IMR-90 (cell line): ENCODE measurements around the gene CEP72. TPM values are rescaled to one million over a fixed set of nuclear protein-coding genes. Genes with fewer than 3 reads are reported as not detected.

ENCODE experiments used
- ATAC-seq: fragments of 200-7000 bp; cut with Tn5 transposase; 2 replicates; pipeline ENCODE4 v1.9.1; 2020; ENCODE audit warnings: low read depth, mild to moderate bottlenecking, moderate library complexity
- BruUV-seq: library from RNA; stranded (reverse); fragments of 400-500 nt; replicated peaks from 2 replicates; lab custom pipeline; 2021; lab: Mats Ljungman, UMichigan
- CTCF ChIA-PET: fragments of 300-600 bp; formaldehyde crosslinking; extraction: SDS; loops from one replicate; lab custom pipeline; 2021; ENCODE audit warnings: antibody characterized with exemption; lab: Yijun Ruan, JAX
- POLR2A ChIA-PET: fragments of 300-600 bp; sonication (Branson Sonifier 250); formaldehyde crosslinking; loops from one replicate; lab custom pipeline; 2022; ENCODE audit warnings: antibody characterized with exemption; ENCODE audit not compliant: unreplicated experiment; lab: Charles Lee
- DNase-seq: peaks from one replicate; pipeline ENCODE4 v3.0.0; 2013
- H2AFZ ChIP-seq: replicated peaks from 2 replicates; pipeline ENCODE3; 2013; ENCODE audit warnings: low read length, mild to moderate bottlenecking; ENCODE audit not compliant: poor library complexity
- H2AK5ac ChIP-seq: 2 replicates; pipeline ENCODE4 v1.6.1; 2013; ENCODE audit warnings: low read depth, low read length, inconsistent platforms
- H2AK9ac ChIP-seq: replicated peaks from 2 replicates; pipeline ENCODE3; 2013; ENCODE audit warnings: mild to moderate bottlenecking, low read depth, low read length, moderate library complexity; ENCODE audit not compliant: poor library complexity
- H2BK120ac ChIP-seq: 2 replicates; pipeline ENCODE4 v1.6.1; 2013; ENCODE audit warnings: low read depth, low read length, inconsistent platforms
- H2BK15ac ChIP-seq: 3 replicates; pipeline ENCODE4 v1.6.1; 2013; ENCODE audit warnings: low read depth, low read length, inconsistent platforms
- H2BK20ac ChIP-seq: 2 replicates; pipeline ENCODE4 v1.6.1; 2013; ENCODE audit warnings: low read depth, mild to moderate bottlenecking, inconsistent platforms, low read length, moderate library complexity
- H2BK5ac ChIP-seq: 2 replicates; pipeline ENCODE4 v1.6.1; 2013; ENCODE audit warnings: mild to moderate bottlenecking, low read depth, low read length, inconsistent platforms; ENCODE audit not compliant: poor library complexity, severe bottlenecking
- H3K14ac ChIP-seq: replicated peaks from 2 replicates; pipeline ENCODE4 v1.6.1; 2013; ENCODE audit warnings: low read depth, low read length, inconsistent platforms
- H3K18ac ChIP-seq: 2 replicates; pipeline ENCODE4 v1.6.1; 2013; ENCODE audit warnings: low read depth, low read length, control low read depth
- H3K23ac ChIP-seq: 2 replicates; pipeline ENCODE4 v1.6.1; 2013; ENCODE audit warnings: low read depth, low read length, inconsistent platforms
- H3K27ac ChIP-seq: 2 replicates; pipeline ENCODE4 v1.5.1; 2013; ENCODE audit warnings: mild to moderate bottlenecking, control low read depth, low read length; ENCODE audit not compliant: insufficient read depth
- H3K27me3 ChIP-seq: 2 replicates; pipeline ENCODE4 v1.6.1; 2013; ENCODE audit warnings: low read length; ENCODE audit not compliant: control insufficient read depth, insufficient read depth
- H3K36me3 ChIP-seq: 2 replicates; pipeline ENCODE4 v1.6.1; 2013; ENCODE audit warnings: low read length, mixed read lengths; ENCODE audit not compliant: control insufficient read depth, insufficient read depth
- H3K4ac ChIP-seq: 2 replicates; pipeline ENCODE4 v1.6.1; 2013; ENCODE audit warnings: low read depth, low read length, inconsistent platforms
- H3K4me1 ChIP-seq: 2 replicates; pipeline ENCODE4 v1.6.1; 2013; ENCODE audit warnings: low read length, mixed read lengths; ENCODE audit not compliant: control insufficient read depth, insufficient read depth
- H3K4me2 ChIP-seq: 2 replicates; pipeline ENCODE4 v1.6.1; 2013; ENCODE audit warnings: low read depth, mild to moderate bottlenecking, control low read depth, low read length, moderate library complexity
- H3K4me3 ChIP-seq: 2 replicates; pipeline ENCODE4 v1.5.1; 2013; ENCODE audit warnings: low read depth, mild to moderate bottlenecking, control low read depth, low read length, moderate library complexity; ENCODE audit not compliant: insufficient read depth
- H3K56ac ChIP-seq: 2 replicates; pipeline ENCODE4 v1.6.1; 2013; ENCODE audit warnings: low read length, inconsistent platforms; ENCODE audit not compliant: insufficient read depth; ENCODE audit errors: extremely low read depth
- H3K79me1 ChIP-seq, 2 experiments: 2 replicates each; pipeline ENCODE4 v1.6.1; 2013; ENCODE audit warnings: low read length in 2 of 2, inconsistent platforms in 1 of 2, low read depth in 1 of 2
- H3K9ac ChIP-seq: 2 replicates; pipeline ENCODE4 v1.6.1; 2013; ENCODE audit warnings: low read depth, low read length, control low read depth
- H3K9me1 ChIP-seq: 2 replicates; pipeline ENCODE4 v1.6.1; 2013; ENCODE audit warnings: low read length, inconsistent platforms; ENCODE audit not compliant: insufficient read depth
- H3K9me3 ChIP-seq: 2 replicates; pipeline ENCODE4 v1.6.1; 2013; ENCODE audit warnings: low read length; ENCODE audit not compliant: control insufficient read depth, insufficient read depth
- H4K20me1 ChIP-seq: 2 replicates; pipeline ENCODE4 v1.6.1; 2013; ENCODE audit warnings: low read length, inconsistent platforms; ENCODE audit not compliant: insufficient read depth
- H4K5ac ChIP-seq: 2 replicates; pipeline ENCODE4 v1.6.1; 2013; ENCODE audit warnings: mild to moderate bottlenecking, low read depth, low read length, control low read depth
- H4K8ac ChIP-seq, 2 experiments: 2 replicates each; pipeline ENCODE4 v1.6.1; 2013; ENCODE audit warnings: low read depth in 2 of 2, low read length in 2 of 2, control low read depth in 1 of 2, inconsistent platforms in 1 of 2
- H4K91ac ChIP-seq: 2 replicates; pipeline ENCODE4 v1.6.1; 2013; ENCODE audit warnings: low read depth, low read length, inconsistent platforms; ENCODE audit not compliant: insufficient read depth
- CHD1 ChIP-seq: IDR thresholded peaks from 2 replicates; pipeline ENCODE4 v1.6.1; 2012; ENCODE audit warnings: low read depth, low read length, improper control_type of control experiment
- MAZ ChIP-seq: IDR thresholded peaks from 2 replicates; pipeline ENCODE4 v1.6.1; 2012; ENCODE audit warnings: low read depth, mild to moderate bottlenecking, low read length, improper control_type of control experiment, moderate library complexity, borderline replicate concordance
- POLR2A ChIP-seq: IDR thresholded peaks from 2 replicates; pipeline ENCODE4 v1.6.1; 2012; ENCODE audit warnings: mild to moderate bottlenecking, low read depth, low read length
- RCOR1 ChIP-seq: IDR thresholded peaks from 2 replicates; pipeline ENCODE4 v1.6.1; 2012; ENCODE audit warnings: mild to moderate bottlenecking, low read length, improper control_type of control experiment; ENCODE audit not compliant: insufficient replicate concordance
- RFX5 ChIP-seq: IDR thresholded peaks from 2 replicates; pipeline ENCODE4 v1.8.0; 2012; ENCODE audit warnings: low read depth, mild to moderate bottlenecking, low read length, moderate library complexity
- SMC3 ChIP-seq: fragments of 150-350 bp; IDR thresholded peaks from 2 replicates; pipeline ENCODE4 v1.6.1; 2016; ENCODE audit warnings: low read depth, mild to moderate bottlenecking, antibody characterized with exemption, low read length, moderate library complexity
- USF2 ChIP-seq: fragments of 150-350 bp; IDR thresholded peaks from 2 replicates; pipeline ENCODE4 v1.6.1; 2017; ENCODE audit warnings: mild to moderate bottlenecking, antibody characterized with exemption, low read length, low read depth
- WGBS, 2 experiments: methylation state at CpG; one replicate each; pipeline versions ENCODE4 v1.1.5 to v1.1.7; 2013; ENCODE audit warnings: missing lambda C conversion rate in 2 of 2; ENCODE audit not compliant: insufficient read length in 1 of 2; ENCODE audit errors: extremely low coverage in 2 of 2; 5-methylcytosine and 5-hydroxymethylcytosine counted together
- dilution Hi-C: fragments of 300-500 bp; cut with HindIII; formaldehyde crosslinking; loops from one replicate; pipeline ENCODE4 v1.14.3; 2018; ENCODE audit warnings: low sequenced_read_pairs; ENCODE audit not compliant: unreplicated experiment
- in situ Hi-C: fragments of 300-500 bp; cut with MboI; formaldehyde crosslinking; loops from 3 replicates; pipeline ENCODE4 v1.14.3; 2019; ENCODE audit warnings: low sequenced_read_pairs, inconsistent platforms, mixed read lengths
- intact Hi-C: fragments of 100-400 bp; cut with micrococcal nuclease; formaldehyde crosslinking; loops from 2 replicates; pipeline ENCODE4 v1.10.0; 2022
- polyA plus RNA-seq, 3 experiments: library from polyadenylated mRNA; depleted of rRNA; stranded (reverse); fragments of >200 nt; gene quantifications; 2 replicates each; pipeline ENCODE4 v1.2.3, GENCODE V29; 2012; ENCODE audit warnings: low replicate concordance in 1 of 3
- total RNA-seq: library from RNA; depleted of rRNA; stranded (reverse); fragments of >200 nt; gene quantifications from 2 replicates; pipeline ENCODE4 v1.2.3, GENCODE V29; 2012
- TF ChIP-seq, protein P1 (sequence below): fragments of 150-350 bp; IDR thresholded peaks from 2 replicates; pipeline ENCODE4 v1.6.1; 2016; ENCODE audit warnings: low read depth, mild to moderate bottlenecking, low read length, moderate library complexity, borderline replicate concordance

Gene CEP72
- total and polyA plus RNA-seq, 2 of the 4 experiments (the other 2 are of a cell fraction) = 2.9 to 4.3 TPM

DNA sequence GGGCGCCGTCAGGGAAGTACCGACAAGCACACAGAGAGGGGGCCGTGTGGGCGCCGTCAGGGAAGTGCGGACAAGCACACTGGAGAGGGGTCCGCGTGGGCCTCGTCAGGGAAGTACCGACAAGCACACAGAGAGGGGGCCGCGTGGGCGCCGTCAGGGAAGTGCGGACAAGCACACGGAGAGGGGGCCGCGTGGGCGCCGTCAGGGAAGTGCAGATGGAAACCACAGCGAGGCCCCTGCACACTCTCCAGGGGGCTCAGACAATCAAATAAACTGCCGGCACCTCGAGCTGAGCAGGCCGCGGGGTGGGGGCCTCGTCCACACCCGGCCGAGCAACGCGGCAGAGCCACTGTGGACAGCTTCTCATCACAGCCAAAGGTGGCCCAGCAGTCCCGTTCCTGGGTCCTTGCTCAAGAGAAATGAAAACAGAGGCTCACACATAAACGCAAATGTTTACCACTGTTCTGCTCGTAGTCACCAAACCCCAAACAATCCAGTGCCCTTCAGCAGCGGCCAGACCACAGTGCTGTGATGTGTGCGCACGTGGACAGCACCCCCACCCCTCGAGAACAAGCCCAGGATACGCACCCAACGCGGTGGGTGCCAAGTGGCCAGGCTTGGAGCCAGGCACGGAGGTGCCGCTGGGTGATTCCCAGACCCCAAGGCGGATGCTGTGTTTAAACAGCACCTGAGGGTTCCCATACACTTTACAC, 56.3 kb downstream of the CEP72 start:
- Histone ChIP-seq H3K27ac (no peak overlapping the region), H3K14ac (no peak overlapping the region), H3K56ac (no peak overlapping the region), H3K4me1 (no peaks in the 10 kb centered on the region; the same call in 1 of the 2 replicates), H3K9me1 (no peaks in the 10 kb centered on the region), H4K20me1 (no peaks in the 10 kb centered on the region), H3K4me3 (no peak overlapping the region), H3K27me3 (peaks cover 10% of the 10 kb centered on the region; the same call in 1 of the 2 replicates), H3K4ac (no peak overlapping the region), H2BK15ac (no peak overlapping the region), H3K79me1 (no peaks in the 10 kb centered on the region), H2AK9ac (peak overlapping the region; percentile 77), H4K8ac (no peak overlapping the region), H3K4me2 (no peak overlapping the region), H2AFZ (no peak overlapping the region), H4K91ac (no peak overlapping the region), H2BK5ac (no peak overlapping the region), H3K23ac (no peak overlapping the region), H2BK120ac (no peak overlapping the region), H4K5ac (no peak overlapping the region), H2AK5ac (no peak overlapping the region), H2BK20ac (no peak overlapping the region), H3K9me3 (no peaks in the 10 kb centered on the region), H3K18ac (no peak overlapping the region), H3K9ac (no peak overlapping the region), H3K36me3 (no peaks in the 10 kb centered on the region; the same call in 1 of the 2 replicates)
- in situ Hi-C loops (no loop called here), dilution Hi-C loops (no loop called here), intact Hi-C loops (no loop called here)
- CTCF ChIA-PET = interaction anchor here (1.4 kb wide), 1 partner anchor 234 kb away, joined by 3 read pairs; no protein-coding TSS in a partner anchor
- POLR2A ChIA-PET = no interaction called here
- DNase-seq (no peak), ATAC-seq (no peak)
- no TSS peak for BruUV-seq
- TF ChIP-seq SMC3 (no peak), RCOR1 (no peak), POLR2A (no peak), MAZ (no peak), RFX5 (no peak), CHD1 (no peak), USF2 (no peak)
- TF ChIP-seq, protein P1, sequence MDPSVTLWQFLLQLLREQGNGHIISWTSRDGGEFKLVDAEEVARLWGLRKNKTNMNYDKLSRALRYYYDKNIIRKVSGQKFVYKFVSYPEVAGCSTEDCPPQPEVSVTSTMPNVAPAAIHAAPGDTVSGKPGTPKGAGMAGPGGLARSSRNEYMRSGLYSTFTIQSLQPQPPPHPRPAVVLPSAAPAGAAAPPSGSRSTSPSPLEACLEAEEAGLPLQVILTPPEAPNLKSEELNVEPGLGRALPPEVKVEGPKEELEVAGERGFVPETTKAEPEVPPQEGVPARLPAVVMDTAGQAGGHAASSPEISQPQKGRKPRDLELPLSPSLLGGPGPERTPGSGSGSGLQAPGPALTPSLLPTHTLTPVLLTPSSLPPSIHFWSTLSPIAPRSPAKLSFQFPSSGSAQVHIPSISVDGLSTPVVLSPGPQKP = no peak
- 83% methylated on average over 18 of the region's 44 CpGs; no CpG with 5 or more reads in 1 of the 2 experiments for WGBS, 2 experiments
